LoVo (cell line): ENCODE results near the gene TMC1.
"Not testable (repeated sequence)": the region's sequence is repeated elsewhere in the genome, so short reads cannot be mapped to it uniquely, and the experiment has no call there.

ENCODE experiments used
- DNase-seq: peaks from one replicate; pipeline ENCODE4 v3.0.0-alpha.2; 2016; ENCODE audit warnings: low spot score

TMC1 gene

DNA sequence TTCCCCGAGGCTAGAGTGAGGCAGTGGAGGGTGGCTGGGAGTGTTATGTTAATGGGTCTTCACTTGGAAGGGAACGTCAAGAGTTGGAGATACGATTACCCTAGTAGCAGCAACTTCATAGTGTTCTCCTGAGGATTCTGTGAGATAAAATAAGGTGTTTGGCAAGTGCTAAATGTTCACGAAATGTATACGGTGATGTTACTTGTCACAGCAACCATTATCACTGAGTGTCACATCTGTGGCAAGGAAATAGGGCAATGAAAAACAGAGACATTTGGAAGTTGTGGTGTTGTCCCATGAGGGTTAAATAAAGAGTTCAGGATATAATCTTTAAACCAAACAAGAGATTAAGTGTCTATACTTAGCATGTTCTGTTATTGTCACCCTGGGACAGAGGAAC lies 248.1 kb downstream of the TMC1 start:
- no peak for DNase-seq

- DNase-seq = no peak
Observed at GRCh38 chr9:72772661-72773060, 251.3 kb downstream of the TMC1 start.

GRCh38 chr9:72773570-72773969 lies 252.2 kb downstream of the TMC1 start:
- DNase-seq = no peak

- DNase-seq = no peak
Observed at GRCh38 chr9:72775570-72775969, 254.2 kb downstream of the TMC1 start.

DNA sequence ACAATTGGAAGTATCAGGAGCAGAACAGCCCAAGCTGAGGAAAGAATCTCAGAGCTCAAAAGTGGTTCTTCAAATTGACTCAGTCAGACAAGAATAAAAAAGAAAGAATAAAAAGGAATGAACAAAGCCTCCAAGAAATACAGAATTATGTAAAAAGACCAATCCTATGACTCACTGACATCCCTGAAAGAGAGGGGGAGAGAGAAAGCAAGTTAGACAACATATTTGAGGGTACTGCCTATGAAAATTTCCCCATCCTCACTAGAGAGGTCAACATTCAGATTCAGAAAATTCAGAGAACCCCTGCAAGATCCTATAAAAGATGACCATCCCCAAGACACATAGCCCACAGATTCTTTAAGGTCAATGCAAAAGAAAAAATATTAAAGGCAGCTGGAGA lies 258.2 kb downstream of the TMC1 start:
- DNase-seq = no peak

GRCh38 chr9:72786948-72787347 lies 265.5 kb downstream of the TMC1 start:
- no peak for DNase-seq

- DNase-seq = no peak
Observed at GRCh38 chr9:72788966-72789735, 267.7 kb downstream of the TMC1 start.

DNA sequence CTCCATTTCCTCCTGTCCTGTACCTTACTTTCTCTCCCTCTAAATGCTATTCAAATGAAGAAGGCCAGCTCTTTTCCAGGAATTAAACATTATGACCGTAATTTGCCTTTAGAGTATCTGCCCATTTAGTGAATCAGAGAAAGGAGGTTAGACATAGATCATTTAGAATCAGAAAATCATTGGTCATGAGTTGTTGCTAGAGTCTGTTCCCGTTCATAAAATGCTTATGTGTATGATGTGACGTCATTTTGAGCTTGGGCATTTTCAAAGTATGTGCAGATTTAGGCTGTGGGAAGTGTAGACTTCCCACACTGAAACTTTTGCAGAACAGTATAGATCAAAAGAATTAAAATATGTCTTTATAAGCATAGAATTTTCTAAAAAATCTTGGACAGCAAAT lies 268.5 kb downstream of the TMC1 start:
- no peak for DNase-seq

GRCh38 chr9:72790989-72791388 lies 269.6 kb downstream of the TMC1 start:
- no peak for DNase-seq

DNA sequence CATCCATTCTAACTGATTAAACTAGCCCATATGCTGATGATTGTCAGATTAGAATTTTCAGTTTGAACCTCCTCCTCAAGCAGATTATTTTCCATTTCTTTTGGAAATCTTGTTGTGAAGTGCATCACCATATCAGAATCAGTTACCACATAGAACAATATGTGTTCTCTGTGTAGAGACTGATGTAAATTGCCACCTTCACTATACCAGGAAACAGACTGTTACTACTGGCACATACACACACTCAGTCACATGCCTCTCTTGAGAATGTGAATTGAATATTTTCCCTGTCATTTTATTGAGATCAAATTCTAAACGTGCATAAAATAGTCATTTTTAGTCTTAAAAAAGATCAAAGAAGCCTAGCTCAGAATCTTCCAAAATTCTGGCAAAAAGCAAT lies 270.0 kb downstream of the TMC1 start:
- DNase-seq = no peak

- DNase-seq = no peak
Observed at GRCh38 chr9:72794946-72795345, 273.5 kb downstream of the TMC1 start.

DNA sequence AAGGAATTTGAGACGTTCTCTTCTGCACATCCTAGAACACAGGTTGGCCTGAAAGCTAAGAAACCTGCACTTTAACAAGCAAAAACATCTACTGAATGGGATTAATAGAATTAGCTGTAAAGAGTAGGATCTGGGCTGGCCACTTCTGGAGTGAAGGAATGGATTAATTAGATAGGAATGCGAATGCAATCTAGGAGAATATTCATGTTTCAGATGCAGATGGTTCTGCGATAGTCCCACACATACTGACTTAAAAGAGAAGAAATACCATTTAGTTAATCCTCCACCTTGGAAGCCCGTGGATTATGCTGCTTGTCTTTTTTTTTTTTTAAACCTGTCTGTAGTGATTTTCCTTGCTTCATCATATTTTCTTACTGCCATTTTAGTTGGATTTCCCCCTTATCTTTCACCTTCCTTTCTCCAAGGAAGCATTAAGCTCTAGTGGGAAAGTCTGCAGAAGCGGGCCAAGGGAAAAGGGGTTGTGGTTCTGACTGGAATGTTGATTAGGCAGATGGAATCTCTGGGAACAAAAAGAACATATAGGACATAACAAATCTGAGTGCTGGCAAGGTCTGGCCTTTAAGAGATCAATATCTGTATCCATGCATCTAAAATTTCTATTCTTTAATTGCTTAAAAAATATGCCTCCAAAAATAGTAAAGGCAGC lies 279.1 kb downstream of the TMC1 start:
- DNase-seq = no peak

DNA sequence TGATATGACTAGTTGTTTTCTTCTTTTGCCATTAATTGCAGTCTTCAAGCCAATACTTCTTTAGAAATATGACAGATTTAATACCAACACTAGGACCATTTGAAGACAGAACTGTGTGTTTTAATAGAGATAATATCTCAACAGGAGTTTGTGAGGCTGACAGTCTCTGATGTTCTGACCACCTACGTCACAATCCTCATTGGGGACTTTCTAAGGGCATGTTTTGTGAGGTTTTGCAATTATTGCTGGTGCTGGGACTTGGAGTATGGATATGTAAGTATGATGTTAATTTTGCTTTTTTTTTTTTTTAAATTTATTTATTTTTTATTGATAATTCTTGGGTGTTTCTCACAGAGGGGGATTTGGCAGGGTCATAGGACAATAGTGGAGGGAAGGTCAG lies 283.8 kb downstream of the TMC1 start:
- DNase-seq = no peak

DNA sequence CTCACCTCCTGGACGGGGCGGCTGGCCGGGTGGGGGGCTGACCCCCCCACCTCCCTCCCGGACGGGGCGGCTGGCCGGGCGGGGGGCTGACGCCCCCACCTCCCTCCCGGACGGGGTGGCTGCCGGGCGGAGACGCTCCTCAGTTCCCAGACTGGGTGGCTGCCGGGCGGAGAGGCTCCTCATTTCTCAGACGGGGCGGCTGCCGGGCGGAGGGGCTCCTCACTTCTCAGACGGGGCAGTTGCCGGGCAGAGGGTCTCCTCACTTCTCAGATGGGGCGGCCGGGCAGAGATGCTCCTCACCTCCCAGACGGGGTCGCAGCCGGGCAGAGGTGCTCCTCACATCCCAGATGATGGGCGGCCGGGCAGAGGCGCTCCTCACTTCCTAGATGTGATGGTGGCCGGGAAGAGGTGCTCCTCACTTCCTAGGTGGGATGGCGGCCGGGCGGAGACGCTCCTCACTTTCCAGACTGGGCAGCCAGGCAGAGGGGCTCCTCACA lies 285.0 kb downstream of the TMC1 start:
- DNase-seq = not testable (repeated sequence)

GRCh38 chr9:72807765-72808445 lies 286.5 kb downstream of the TMC1 start:
- DNase-seq = peak; percentile 19

DNA sequence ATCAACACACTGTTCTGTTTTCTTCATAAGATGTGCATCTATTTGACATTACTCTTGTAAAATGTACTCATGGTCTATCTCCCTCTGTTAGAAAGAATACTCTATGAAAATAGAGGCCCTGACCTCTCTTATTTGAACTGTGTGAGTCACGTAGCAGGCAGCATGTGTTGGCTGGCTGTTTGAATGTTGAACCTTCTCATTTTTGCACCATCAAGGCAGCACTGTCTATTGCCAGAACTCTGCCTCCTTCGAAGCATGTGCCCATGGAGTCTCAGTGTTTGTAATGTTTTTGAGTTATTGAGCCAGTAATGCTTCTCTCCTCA lies 287.0 kb downstream of the TMC1 start:
- DNase-seq = no peak

- no peak for DNase-seq
Observed at GRCh38 chr9:72809586-72809985, 288.2 kb downstream of the TMC1 start.

DNA sequence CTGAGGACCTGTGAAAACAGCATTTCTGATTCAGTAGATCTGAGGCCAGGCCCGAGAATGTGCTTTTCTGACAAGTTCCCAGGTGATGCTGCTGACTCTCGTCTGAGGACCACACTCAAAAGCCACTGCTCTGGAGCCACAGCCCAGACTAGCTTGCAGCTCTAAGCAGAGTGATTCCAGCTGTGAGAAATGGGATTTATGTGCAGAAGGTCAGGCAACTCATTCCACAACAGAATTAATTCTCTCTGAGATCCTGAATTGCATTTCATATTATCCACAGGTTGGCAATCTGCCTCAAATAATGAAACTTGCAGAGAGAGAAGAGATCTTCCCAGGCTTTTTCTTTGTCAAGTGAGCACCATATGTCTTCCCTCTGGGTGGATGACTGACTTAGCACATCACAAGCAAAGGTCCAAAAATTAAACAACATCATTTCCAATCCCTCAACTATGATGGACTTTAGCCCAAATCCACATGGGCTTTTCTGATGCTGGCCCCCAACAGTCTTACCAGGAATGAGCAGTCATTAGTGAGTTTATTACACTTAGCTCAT lies 291.2 kb downstream of the TMC1 start:
- no peak for DNase-seq

DNA sequence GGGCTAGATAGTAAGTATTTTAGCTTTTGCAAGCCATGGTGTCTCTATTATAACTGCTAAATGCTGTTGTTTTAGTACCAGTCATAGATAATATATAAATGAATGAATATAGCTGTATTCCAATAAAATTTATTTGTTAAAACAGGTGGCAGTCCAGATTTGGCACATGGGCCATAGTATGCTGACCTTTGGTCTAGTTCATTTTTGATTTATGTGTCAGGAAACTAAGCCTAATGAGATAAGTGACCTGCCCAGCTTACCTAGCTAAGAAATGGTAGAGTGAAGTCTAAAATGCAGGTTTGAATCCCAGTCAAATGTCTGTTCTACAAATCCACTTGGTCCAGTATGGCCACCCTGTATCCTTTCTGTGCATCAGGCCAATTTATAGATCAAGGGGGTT lies 292.1 kb downstream of the TMC1 start:
- no peak for DNase-seq

- DNase-seq = no peak
Observed at GRCh38 chr9:72814083-72814597, 292.7 kb downstream of the TMC1 start.

DNA sequence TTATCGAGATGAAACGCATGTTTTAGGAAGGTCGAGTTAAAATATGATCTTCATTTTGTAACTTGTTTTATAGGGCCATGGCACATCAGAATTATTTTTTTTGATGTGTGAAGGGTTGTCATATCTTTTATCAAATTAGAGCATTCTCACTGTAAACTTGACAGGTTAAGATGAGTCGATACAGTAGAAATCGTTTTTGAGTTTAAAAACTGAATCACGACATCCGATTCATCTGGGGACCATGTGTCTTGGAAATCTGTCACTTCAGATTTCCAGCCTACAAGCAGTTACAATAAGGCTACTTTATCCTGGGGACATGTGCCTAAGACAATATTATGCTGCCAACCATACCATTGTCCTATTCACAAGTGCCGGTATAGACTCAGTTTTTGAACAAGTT lies 295.3 kb downstream of the TMC1 start:
- no peak for DNase-seq

- no peak for DNase-seq
Observed at GRCh38 chr9:72817413-72817812, 296.0 kb downstream of the TMC1 start.

DNA sequence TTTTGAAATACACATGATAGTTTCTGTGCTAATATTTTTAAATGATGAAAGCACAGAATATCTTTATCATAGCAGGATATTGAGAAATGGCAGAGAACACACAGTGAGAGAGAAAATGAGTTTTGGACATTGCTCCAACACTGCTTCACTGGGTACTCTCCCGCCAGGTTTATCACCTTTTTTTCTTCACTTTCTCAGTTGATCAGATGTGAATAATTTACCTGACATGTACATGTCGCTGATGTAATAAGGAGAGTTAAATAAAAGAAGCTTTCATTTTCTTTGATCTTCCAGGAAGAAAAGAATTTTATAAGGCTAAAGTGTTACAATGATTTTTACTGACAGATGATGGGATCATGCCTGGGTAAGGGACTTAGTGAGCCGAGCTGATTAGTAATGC lies 297.0 kb downstream of the TMC1 start:
- no peak for DNase-seq
